H1 (cell line): ENCODE results near the gene MARK3. TPM values are rescaled to one million over a fixed set of nuclear protein-coding genes. Genes with fewer than 3 reads are reported as not detected.

Experiments used
- ATF2 ChIP-seq: IDR thresholded peaks from 2 replicates; pipeline ENCODE4 v1.6.1; 2012; ENCODE audit warnings: low read length, inconsistent platforms
- BRCA1 ChIP-seq: IDR thresholded peaks from 2 replicates; pipeline ENCODE4 v1.6.1; 2012; ENCODE audit warnings: low read depth, low read length, improper control_type of control experiment
- CHD1 ChIP-seq: IDR thresholded peaks from 2 replicates; pipeline ENCODE4 v1.6.1; 2012; ENCODE audit warnings: low read depth, low read length, improper control_type of control experiment
- MAX ChIP-seq: IDR thresholded peaks from 2 replicates; pipeline ENCODE4 v1.6.1; 2012; ENCODE audit warnings: inconsistent platforms
- PHF8 ChIP-seq: fragments of 200-600 bp; sonication (generic); conservative IDR thresholded peaks from 2 replicates; pipeline ENCODE4 v1.7.1; 2012; ENCODE audit warnings: low read depth, mild to moderate bottlenecking, inconsistent platforms, low read length, moderate library complexity
- polyA plus RNA-seq, 7 experiments: library from polyadenylated mRNA; depleted of rRNA in 3 of 7; stranded (reverse) in 5 of 7; unstranded in 2 of 7; fragments of >200 nt in 5 of 7; fragments of 200-250 nt in 2 of 7; gene quantifications; 1 replicate in 5 of 7; 2 replicates in 1 of 7; 4 replicates in 1 of 7; pipeline versions ENCODE4 v1.2.1 to v1.2.3, GENCODE V29; 2011 to 2013; ENCODE audit warnings: missing spikeins in 2 of 7, mixed read lengths in 2 of 7
- total RNA-seq: library from RNA; stranded (reverse); fragmentation: NEBNext Ultra II Directional; extraction: Animal tissue kit (Norgen Biotek cat#: 25700); gene quantifications from 2 replicates; pipeline ENCODE4 v1.2.1, GENCODE V29; 2021

Gene MARK3
- total and polyA plus RNA-seq, 2 of the 8 experiments (the other 6 are each of a cell fraction or from before 2014, with no cell fraction given) = 39.4 to 76.9 TPM

- TF ChIP-seq ATF2 (peak; percentile 30; the same call in 1 of the 2 replicates), CHD1 (no peak), MAX (peak; percentile 64), PHF8 (no peak), BRCA1 (no peak; the same call in 1 of the 2 replicates)
- TF ChIP-seq, all 59 proteins: peak for 17
Measured at GRCh38 chr14:103520657-103521437, 135.6 kb downstream of the MARK3 start (continued).
